ENCODE measurements around the gene APLNR.

DNA sequence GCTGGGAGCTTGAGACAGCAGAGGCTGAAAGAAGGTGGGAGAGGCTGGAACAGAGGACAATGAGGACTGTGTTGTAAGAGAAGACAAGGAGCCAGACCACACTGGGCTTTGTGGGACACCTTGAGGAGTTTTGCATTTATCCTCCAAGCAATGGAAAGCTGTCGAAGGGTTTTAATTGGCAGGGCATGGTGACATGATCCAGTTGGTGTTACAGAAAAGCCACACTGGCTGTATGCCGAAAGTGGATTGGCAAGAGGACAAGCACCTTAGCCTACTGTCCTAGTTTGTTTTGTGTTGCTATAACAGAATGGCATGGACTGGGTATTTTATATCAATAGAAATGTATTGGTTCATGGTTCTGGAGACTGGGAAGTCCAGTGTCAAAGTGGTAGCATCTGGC, 14.0 kb upstream of the APLNR start:
- TF ChIP-seq, protein P1, sequence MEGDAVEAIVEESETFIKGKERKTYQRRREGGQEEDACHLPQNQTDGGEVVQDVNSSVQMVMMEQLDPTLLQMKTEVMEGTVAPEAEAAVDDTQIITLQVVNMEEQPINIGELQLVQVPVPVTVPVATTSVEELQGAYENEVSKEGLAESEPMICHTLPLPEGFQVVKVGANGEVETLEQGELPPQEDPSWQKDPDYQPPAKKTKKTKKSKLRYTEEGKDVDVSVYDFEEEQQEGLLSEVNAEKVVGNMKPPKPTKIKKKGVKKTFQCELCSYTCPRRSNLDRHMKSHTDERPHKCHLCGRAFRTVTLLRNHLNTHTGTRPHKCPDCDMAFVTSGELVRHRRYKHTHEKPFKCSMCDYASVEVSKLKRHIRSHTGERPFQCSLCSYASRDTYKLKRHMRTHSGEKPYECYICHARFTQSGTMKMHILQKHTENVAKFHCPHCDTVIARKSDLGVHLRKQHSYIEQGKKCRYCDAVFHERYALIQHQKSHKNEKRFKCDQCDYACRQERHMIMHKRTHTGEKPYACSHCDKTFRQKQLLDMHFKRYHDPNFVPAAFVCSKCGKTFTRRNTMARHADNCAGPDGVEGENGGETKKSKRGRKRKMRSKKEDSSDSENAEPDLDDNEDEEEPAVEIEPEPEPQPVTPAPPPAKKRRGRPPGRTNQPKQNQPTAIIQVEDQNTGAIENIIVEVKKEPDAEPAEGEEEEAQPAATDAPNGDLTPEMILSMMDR (IDR thresholded peaks at IDR 0.05 in 8 of 11, conservative IDR thresholded peaks at IDR 0.05 in 3 of 11) = no peak
- TF ChIP-seq POLR2A (IDR thresholded peaks at IDR 0.05) = no peak
- no peak for TF ChIP-seq POLR2AphosphoS5 (IDR thresholded peaks at IDR 0.05)
